GM10266 (cell line): ENCODE measurements around the gene KDELR3.
A peak's percentile ranks its signal among the peaks of the same experiment; 100 is the strongest.

Experiments used
- DNase-seq: peaks from one replicate; pipeline ENCODE4 v3.0.0; 2012; ENCODE audit errors: extremely low spot score
- TF ChIP-seq, protein P1 (sequence below): IDR thresholded peaks from 2 replicates; pipeline ENCODE4 v1.5.1; 2012; ENCODE audit warnings: mild to moderate bottlenecking, low read depth; ENCODE audit not compliant: control insufficient read depth, insufficient read depth; ENCODE audit errors: missing control alignments

KDELR3 gene

GRCh38 chr22:38467904-38468442, at the start of gene KDELR3:
KDELR3 (plus strand) TSS chr22:38468096; CDS start chr22:38468234, 138 bp downstream.
- peak; percentile 90 for DNase-seq
- TF ChIP-seq, protein P1, sequence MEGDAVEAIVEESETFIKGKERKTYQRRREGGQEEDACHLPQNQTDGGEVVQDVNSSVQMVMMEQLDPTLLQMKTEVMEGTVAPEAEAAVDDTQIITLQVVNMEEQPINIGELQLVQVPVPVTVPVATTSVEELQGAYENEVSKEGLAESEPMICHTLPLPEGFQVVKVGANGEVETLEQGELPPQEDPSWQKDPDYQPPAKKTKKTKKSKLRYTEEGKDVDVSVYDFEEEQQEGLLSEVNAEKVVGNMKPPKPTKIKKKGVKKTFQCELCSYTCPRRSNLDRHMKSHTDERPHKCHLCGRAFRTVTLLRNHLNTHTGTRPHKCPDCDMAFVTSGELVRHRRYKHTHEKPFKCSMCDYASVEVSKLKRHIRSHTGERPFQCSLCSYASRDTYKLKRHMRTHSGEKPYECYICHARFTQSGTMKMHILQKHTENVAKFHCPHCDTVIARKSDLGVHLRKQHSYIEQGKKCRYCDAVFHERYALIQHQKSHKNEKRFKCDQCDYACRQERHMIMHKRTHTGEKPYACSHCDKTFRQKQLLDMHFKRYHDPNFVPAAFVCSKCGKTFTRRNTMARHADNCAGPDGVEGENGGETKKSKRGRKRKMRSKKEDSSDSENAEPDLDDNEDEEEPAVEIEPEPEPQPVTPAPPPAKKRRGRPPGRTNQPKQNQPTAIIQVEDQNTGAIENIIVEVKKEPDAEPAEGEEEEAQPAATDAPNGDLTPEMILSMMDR, result no peak

DNA sequence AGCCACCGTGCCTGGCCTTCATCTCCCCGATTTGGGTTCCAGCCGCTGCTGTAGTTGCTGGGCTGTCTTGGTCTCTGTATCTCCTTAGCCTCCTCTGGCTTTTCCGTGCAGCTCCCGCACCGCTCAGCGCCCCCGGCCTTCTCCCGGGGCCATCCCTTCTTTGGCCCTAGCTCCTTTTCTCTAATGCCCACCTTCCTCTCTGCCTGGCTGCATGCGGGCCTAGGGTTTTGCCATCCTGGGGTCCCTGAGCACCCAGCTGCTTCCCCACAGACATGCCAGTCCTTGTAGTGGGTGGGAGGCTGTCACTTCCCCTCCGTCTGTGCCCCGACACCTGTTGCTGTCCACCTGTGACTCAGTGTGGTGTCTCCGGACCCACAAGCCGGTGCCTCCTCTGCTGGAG, 49.3 kb upstream of the KDELR3 start:
- DNase-seq, result no peak
- TF ChIP-seq, protein P1, result no peak

DNA sequence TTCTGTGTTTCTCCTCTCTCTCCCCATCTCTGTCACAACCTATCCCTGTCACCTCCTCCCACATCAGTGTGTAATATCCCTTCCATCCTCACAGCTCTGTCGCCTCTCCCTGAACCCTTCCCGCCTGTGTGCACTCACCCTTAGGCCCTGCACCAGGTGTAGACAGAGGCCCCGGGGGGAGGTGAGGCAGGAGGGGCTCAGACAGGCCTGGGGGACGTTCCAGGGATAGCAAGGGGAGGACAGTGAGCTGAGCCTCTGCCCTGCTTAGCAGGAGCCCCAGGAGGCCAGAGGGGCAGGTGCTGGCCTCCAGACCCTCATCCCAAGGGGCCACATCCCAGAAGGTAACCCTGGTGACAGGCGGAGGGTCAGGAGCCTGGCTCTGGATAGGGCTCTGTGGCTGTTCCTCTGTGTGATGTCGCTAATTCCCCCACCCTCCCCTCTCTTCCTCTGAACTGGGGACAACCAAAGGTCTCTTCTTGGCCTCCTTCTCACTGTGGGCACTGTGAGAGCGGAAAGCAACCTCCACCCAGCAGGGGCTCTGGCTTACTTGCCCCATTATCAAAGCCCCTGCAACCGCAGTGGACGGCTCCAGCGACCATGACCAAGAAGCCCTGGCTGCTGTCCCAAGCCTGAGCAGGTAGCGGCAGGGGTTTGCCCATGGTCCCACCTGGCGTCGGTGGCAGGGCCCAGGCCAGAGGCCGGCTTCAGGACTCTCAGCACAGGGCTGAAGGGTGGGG, 48.6 kb upstream of the KDELR3 start:
- TF ChIP-seq, protein P1, result no peak
- no peak for DNase-seq

- DNase-seq, result no peak
- TF ChIP-seq, protein P1, result no peak
These were observed 48.1 kb upstream of the KDELR3 start for GRCh38 chr22:38419858-38420160.

- TF ChIP-seq, protein P1, result no peak
- DNase-seq, result no peak
These were observed 47.2 kb upstream of the KDELR3 start for GRCh38 chr22:38420734-38421133.

GRCh38 chr22:38422611-38423511, 45.0 kb upstream of the KDELR3 start:
- TF ChIP-seq, protein P1, result no peak
- no peak for DNase-seq
